GM18867 (cell line): ENCODE data around the gene KRT17.
"Not testable (repeated sequence)": the region's sequence is repeated elsewhere in the genome, so short reads cannot be mapped to it uniquely, and the experiment has no call there.

Experiments used
- ATAC-seq: cut with Tn5 transposase; IDR thresholded peaks from one replicate; pipeline ENCODE4 v1.9.1; 2021; ENCODE audit warnings: mild to moderate bottlenecking, moderate library complexity; ENCODE audit not compliant: unreplicated experiment

The KRT17 gene

DNA sequence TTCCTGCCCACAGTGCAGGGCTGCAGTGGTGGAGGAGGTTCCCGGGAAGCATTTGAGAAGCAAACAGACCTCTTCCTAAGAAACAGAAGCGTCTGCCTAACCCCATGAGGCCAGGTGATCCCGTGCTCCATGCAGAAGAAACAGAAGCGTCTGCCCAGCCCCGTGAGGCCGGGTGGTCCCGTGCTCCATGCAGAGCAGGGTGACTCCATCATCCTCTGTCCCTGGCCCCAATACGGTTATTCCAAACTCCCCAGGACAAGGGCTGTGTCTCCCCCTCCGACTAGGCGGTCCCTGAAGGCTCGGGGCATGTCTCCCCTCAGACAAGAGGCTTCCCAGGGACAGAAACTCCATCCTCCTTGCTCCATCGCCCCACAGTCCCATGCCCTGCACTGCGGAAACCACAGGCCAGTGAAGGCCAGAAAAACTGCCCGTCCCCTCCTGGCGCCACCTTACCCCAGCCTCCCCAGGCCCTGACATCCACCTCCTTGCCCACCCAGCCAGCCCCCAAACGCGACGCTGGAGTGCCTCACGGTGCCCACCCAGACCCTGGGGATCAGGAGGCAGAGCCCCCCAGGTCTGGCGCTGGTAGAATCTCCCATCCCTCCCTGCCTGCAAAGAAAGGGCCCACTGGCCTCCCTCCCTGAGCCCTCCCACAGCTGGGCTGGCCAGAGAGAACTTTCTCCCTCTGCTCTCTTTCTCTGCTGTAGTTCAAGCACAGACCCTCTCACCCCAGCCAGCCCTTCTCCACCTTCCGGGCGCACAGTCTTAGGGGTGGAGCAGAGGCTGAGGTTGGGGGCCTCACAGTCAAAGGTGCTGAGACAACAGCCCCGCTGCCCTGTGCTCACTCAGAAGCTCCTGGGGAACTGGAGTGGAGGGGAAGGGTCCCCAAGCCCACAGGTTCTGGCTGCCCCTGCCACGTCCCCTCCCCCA is 30.6 kb upstream of the KRT17 start:
- no peak for ATAC-seq

DNA sequence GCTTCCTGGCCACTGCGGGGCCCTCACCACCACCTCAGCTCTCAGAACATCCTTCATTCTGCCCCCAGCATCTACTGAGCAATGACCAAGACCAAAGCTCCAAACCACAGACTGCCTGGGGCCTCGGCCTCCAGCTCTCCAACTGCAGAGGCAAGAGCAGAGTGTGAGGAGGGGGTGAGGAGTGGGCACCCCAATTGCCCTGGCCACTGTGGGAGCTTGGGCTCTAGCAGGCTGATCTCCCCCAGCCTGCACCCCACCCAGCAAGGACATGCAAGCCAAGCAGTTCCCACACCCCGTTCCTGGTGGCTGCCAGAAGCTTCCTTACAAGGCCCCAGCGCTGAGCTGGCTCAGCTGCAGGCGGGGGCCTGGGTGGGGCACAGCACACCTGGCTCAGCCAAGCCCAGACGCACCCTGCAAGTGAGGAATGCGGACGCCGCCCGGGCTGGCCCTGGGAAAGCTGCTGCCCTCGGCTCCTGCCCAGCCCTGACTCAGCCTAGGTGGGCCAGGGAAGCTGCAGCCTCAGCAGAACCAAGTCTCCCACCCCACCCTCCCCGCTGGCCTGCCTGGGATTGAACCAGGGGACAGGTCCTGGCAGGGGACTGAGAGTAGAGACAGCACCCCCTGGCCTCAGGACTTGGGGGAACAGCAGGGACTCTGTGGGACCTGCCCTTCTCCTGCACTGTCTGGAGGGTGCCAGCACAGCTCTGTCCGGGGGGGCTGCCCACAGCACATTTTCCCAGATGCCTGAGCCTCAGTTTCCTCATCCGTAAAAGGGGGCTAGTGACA is 29.7 kb upstream of the KRT17 start:
- ATAC-seq: no peak

DNA sequence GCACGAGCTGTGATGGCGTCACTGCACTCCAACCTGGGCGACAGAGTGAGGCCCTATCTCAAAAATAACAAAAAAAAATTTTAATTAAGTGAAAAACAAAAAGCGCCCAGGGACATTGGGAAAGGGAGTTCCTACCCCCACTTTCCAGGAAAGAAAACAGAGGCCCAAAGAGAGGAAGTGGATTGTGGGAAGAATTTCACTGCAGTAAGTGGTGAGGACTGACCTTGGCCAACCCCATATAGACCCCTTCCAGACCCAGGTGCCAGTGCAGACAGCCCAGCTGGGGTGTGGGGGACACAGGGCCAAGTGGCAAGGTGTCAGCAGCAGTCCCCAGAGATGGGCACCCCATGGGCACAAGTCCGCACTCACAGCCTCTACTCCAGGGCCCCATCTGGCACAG is 29.0 kb upstream of the KRT17 start:
- no peak for ATAC-seq

DNA sequence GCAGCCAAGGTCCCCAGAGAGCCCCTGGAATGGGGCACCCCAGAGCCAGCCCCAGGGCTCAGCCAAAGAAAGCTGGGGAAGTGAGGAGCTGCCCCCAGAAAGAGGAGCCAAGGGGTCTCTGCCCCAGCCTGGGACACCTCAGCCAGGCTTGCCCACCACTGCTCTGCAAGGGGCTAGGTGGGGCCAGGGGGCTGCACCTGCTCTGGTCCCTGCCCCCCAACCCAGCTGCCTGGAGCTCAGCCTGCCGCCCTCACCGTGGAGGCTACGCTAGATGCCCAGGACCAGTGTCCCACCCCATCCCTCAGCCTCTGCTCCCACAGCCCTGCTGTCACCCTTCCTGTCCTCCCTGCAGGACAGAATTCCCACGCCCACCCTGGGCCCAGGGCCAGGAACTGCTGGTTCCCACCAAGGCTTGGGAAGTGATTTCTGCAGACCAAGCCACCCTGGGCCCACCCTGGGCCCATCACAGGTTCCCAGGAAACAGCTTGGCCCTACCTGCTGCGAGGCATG is 28.1 kb upstream of the KRT17 start:
- ATAC-seq: no peak

DNA sequence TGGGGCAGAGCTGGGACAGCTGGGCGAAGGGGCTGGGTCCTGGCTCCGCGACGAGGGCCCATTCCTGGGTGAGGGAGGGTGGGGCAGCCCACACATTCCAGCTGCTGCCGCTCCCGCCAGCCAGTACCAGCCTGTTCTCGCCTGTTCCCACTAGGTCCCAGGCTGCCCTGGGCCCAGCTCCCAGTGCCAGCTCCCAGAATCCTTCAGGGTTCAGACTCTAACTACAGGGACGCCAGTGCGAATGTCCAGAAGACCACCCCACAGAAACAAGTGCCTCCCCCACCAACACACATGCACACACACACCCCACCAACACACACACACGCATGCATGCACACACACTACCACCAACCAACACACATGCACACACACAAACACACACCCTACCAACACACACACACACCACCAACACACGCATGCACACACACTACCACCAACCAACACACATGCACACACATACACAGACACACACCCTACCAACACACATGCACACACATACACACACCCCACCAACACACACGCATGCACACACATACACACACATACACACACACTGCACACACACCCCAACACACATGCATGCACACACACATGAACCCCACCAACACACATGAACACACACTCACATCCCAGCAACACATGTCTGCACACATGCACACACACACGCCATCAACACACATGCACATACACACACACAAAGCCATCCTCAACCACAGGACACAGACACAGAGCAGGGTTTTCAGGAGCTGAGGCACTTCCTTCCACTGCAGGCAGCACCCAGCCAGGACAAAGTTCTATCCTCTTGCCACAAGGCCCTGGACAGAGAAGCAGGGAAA is 27.5 kb upstream of the KRT17 start:
- no peak for ATAC-seq

DNA sequence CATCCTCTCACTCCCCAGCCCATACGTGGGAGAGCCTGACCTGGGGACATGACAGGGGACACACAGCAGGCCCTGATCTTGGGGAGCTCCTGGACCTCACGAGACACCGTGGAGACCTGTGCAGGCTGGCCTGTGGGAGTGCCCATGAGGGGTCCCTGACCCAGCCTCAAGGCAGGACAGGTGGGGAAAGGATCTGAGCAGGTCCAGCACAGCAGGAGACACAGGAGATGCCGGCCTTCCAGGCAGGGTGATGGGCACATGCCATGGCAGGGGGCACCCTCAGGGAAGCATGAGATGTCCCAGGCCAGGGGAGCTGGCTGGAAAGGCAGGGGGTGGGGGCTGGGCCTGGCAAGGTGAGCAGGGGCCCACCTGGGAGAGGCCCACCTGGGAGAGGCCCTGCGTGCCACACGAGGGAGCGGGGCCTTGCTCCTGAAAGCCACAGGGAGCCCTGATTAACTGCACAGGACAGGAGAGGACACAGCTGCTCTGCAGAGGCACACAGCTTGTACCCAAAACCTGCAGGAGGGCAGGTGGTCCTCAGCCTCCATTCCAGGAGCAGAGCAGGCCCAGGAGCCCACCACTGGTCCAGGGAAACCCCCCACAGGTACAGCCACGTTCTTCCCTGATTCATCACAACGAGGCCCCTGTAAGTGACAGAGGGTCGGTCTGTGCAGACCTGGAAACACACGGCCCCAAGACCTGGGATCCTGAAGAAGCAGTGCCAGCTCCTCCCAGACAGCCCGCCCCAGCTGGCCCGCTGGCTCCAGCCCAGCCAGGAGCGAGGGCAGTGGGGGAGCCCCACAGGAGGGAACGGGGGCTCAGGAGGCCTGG is 26.6 kb upstream of the KRT17 start:
- ATAC-seq: no peak

DNA sequence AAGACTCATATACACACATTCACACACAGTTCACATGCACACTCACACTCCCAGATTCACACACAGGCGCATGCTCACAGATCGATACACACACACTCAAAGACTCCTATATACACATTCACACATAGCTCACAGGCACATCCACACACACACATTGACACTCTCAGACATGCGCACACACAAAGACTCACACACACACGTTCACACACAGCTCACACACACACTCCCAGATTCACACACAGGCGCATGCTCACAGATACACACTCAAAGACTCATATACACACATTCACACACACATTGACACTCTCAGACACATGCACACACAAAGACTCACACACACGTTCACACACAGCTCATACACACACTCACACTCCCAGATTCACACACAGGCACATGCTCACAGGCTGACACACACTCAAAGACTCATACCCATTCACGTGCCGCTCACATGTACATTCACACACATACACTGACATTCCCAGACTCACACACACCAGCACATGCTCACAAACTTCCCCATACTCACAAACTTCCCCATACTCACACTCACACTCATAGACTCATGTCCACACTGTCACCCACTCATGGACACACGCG is 25.6 kb upstream of the KRT17 start:
- ATAC-seq: no peak

DNA sequence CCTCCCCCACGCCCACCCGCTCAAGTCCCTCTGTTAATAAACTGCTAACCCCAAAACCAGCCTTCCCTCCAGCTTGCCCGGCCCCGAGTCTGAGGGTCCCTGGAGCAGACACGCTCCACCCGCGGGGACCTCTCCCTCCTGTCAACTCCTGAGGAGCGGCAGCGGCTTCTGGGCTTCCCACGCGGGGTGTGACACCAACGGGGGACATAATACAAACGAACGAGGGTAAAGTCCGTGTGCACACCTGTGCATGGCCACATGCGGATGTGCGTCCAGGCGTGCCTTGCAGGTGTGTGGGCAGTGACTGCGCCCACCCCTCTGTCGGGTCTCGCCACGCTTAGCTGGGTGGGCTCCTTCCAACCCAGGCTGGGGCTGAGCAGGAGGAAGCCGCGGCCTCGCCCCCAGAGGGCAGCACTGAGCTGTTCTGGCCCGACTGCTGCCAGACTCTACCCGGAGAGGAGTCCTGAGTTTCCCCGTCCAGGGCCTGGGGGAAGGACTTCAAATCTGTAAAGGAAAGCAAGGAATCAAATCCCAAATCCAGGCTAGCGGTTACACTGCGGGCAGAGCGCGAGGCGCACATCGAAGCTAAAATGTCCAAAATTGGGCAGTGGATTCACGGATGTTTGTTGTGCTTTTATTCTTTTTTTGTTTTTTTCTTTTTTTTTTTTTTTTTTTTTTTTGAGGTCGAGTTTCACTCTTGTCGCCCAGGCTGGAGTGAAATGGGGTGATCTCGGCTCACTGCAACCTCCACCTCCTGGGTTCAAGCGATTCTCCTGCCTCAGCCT is 24.2 kb upstream of the KRT17 start:
- peak; percentile 47 for ATAC-seq

DNA sequence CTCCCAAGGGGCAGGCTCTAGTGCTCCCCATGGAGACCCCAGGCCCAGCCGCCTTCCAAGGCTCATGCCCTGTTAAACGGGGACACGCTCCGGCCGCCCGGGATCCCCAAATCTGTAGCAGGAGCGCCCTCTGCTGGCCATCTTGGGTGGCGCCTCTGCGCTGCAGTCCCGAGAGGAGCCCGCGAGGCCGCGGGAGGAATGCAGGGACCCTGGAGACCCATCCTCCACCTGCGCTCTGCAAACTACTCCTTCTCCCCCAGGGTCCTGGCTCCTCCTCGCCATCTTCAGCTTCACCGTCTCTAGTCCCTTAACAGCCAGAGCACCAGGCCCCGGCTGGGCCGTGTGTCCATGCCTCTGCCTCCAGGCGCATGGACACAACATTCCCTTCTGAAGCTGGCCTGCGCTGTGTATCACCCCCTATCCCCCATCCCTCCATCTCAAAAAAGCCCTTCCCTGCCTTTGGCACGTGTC is 23.6 kb upstream of the KRT17 start:
- ATAC-seq: no peak

DNA sequence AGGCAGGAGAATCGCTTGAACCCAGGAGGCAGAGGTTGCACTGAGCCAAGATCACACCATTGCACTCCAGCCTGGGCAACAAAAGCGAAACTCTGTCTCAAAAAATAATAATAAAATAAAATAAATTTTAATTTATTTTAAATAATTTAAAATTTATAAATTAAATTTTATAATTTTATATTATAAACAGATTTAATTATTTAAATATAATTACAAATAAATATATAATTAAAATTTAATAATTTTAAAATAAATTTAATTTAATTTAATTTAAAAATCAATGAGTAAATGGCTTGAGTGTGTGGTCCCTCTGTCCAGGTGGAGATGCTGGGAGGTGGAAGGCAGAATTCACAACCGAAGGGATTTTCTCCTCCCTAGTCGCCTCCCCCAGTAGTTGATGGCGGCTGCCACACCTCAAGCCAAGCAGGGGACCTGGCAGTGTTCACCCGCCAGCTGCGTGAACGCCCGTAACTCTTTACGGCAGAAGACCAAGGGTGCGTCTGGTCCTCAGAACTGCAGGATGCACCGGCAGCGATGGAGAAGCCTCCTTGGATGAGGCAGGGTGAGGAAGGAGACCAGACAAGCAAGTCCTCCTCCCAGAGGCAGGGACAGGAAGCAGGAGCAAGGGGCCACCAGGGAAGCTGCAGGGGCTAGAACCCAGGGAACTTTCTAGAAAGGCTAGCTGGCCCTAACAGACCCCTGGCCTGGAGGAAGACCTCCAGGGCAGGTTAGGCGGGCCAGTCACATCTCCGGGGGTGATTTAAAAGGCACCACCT is 22.9 kb upstream of the KRT17 start:
- ATAC-seq: no peak

DNA sequence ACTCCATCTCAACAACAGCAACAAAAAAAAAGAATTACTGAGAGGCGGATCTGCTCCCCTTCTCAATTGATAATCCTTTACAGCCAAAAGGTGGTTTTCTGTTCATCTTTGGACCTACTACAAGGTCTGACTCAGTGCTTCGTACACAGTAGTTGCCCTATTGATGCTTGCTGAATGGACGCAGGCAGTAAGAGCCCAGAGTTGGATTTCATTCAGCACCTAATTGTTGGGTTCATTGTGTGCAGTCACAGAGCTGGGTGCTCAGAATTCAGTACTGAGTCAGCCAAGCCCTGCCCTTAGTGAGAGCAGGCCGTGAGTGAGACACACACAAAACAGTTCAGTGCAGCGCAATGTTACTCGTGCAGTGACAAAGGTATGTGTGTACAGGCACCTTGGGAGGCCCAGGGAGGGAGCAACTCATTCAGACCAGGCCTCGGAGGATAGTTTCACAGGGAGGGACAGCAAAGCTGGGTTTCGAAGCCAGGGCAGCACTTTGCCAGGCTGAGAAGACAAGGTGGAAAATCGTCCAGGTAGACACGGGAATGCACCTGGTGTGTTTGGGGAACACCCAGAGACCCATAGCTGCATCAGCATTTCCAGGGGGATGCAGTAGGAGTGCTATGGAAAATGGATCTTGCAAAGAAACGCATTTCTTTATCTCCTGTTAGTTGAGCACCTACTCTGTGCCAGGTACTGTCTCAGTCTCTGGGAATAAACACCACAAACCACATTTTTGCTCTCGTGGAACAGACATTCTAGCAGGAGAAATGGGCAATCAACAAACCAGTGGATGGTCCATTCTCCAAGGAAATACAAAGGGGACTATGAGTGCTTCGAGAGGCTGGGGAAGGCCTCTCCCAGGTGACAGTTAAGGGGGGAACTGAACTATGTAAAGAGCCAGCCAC is 18.1 kb upstream of the KRT17 start:
- no peak for ATAC-seq

DNA sequence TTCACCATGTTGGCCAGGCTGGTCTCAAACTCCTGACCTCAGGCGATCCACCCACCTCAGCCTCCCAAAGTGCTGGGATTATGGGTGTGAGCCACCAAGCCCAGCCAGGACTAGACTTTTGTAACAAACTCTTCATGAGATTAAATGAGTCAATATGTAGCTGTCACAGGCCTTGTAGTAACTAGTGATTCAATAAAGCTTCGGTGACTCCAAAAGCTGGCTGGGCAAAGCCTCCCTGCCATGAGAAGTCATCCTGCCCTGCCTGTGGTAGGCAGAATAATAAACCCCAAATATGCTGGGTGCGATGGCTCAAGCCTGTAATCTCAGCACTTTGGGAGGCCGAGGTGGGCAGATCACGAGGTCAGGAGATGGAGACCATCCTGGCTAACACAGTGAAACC is 16.2 kb upstream of the KRT17 start:
- ATAC-seq: not testable (repeated sequence)

DNA sequence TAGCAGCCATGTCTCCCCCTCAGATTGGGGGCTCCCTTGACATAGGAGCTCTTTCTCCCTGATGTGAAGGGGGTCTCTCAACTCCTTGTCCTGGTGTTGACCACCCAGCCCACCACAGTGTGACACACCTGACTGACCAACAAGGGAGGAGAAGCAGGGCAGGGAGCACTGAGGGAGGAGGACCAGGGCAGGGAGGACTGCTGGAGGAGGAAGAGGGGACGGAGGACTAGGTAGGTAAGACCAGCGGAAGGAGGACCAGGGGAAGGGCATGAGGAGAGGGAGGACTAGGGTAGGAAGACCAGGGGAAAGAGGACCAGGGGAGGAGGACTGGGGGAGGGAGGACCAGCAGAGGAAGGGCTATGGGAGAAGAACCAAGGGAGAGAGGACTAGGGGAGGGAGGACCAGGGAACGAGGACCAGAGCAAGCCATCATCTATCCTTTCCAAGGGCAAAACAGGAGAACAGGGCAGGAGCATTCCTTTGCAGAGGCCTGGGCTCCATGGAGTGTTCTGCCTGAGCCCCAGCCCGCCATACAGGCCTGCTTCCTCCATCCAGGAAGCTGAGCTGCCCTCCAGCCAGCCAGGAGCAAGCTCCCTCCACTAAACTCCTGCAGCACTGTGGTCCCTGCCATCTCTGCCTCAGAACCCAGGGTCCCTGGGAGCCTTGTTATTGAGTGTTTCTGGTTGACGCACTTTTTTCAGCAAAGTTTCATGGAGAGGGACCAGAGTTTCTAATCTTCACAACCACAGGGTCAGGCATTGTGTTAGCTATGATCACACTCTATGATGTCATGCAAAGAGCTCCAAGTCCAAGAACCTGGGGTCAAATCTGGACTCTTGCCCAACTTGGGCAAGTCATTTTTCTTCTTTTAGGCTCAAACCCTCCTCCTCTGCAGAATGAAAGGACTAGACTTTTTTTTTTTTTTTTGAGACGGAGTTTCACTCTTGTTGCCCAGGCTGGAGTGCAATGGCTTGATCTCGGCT is 15.4 kb upstream of the KRT17 start:
- no peak for ATAC-seq

DNA sequence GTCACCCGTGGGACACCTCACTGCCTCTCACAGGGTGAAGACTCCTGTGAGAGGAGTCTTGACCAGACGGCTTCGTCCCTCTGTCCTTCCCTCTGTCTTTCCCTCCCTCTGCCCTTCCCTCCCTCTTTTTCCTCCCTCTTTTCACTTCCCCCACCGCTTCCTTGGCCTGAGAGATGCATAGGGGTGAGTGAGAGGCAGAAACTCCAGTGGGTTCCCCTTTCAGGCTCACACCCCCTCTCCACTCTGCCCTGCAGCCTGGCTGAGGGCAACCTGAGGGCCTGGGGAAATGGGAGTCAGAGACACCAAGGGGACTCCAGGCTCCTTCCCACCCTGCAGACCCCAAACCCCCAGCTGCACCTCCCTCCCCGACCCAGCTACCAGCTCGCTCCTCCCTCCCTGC is 14.6 kb upstream of the KRT17 start:
- ATAC-seq: no peak

DNA sequence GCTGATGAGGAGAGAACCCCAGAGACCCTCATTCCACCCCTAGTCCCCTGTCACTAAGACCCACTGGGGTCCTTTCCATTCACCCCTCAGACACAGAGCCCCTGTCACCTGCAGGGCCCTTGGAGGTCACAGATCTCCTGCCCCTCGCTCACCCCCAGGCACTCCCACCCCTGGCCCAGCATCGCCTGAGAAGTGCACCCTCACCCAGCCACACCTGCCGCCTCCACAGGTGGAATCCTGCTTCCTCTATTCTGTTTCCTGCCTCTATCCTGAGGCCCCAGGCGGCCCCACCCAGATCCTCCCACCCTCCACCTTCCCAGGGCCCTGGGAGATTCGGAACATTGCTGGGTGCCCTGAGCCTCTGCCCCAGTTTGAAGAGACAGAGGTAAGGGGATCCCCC is 13.8 kb upstream of the KRT17 start:
- ATAC-seq: no peak

DNA sequence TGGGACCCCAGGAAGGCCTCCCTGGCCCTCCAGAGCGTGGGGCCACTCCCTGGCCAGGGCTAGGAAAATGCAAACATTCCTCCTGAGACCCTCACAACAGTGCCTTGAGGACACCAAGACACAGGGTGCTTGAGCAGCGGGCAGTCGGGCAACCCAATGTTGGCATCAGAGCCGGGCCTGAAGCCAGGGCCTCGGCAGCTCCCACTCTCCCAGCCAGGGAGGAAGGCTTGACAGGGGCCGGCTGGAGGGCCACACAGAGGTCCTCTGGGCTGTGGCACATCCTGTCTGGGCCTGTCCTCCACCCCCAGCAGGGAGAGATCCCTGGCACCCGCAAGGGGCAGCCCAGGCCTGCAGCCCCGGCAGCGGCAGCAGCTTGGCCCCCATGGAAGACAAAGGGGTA is 12.3 kb upstream of the KRT17 start:
- ATAC-seq: no peak
